A204.1 (cell line): ENCODE results near the gene DNAJB8.

Experiments
- FAIRE-seq: peaks from 2 replicates; lab custom pipeline; 2012; peaks lifted over from hg19 to GRCh38; lab: Jason Lieb, UNC

The DNAJB8 gene

GRCh38 chr3:128464188-128464587, 2.5 kb downstream of the DNAJB8 start:
- no peak for FAIRE-seq

- no peak for FAIRE-seq
These were observed 2.9 kb downstream of the DNAJB8 start for GRCh38 chr3:128463771-128464170.

- no peak for FAIRE-seq
These were observed 3.3 kb downstream of the DNAJB8 start for GRCh38 chr3:128463354-128463753.

GRCh38 chr3:128462931-128463330, 3.8 kb downstream of the DNAJB8 start:
- FAIRE-seq = no peak

- FAIRE-seq = no peak
These were observed 4.3 kb downstream of the DNAJB8 start for GRCh38 chr3:128462341-128462910.

- no peak for FAIRE-seq
These were observed 5.0 kb downstream of the DNAJB8 start for GRCh38 chr3:128461731-128462130.

- FAIRE-seq = no peak
These were observed 7.2 kb downstream of the DNAJB8 start for GRCh38 chr3:128459461-128459820.

- FAIRE-seq = no peak
These were observed 7.8 kb downstream of the DNAJB8 start for GRCh38 chr3:128458746-128459460.

GRCh38 chr3:128457937-128458336, 8.8 kb downstream of the DNAJB8 start:
- FAIRE-seq = no peak

GRCh38 chr3:128456776-128457715, 9.6 kb downstream of the DNAJB8 start:
- no peak for FAIRE-seq

GRCh38 chr3:128455786-128456748, 10.6 kb downstream of the DNAJB8 start:
- FAIRE-seq = no peak

- no peak for FAIRE-seq
These were observed 11.6 kb downstream of the DNAJB8 start for GRCh38 chr3:128455116-128455515.

GRCh38 chr3:128454310-128454618, 12.4 kb downstream of the DNAJB8 start:
- no peak for FAIRE-seq

- FAIRE-seq = no peak
These were observed 13.0 kb downstream of the DNAJB8 start for GRCh38 chr3:128453501-128454309.

- no peak for FAIRE-seq
These were observed 13.9 kb downstream of the DNAJB8 start for GRCh38 chr3:128452678-128453275.

GRCh38 chr3:128452120-128452519, 14.6 kb downstream of the DNAJB8 start:
- FAIRE-seq = no peak

- no peak for FAIRE-seq
These were observed 17.5 kb downstream of the DNAJB8 start for GRCh38 chr3:128449111-128449638.

GRCh38 chr3:128448491-128448890, 18.2 kb downstream of the DNAJB8 start:
- no peak for FAIRE-seq

- no peak for FAIRE-seq
These were observed 19.1 kb downstream of the DNAJB8 start for GRCh38 chr3:128447561-128448013.

GRCh38 chr3:128446821-128447220, 19.9 kb downstream of the DNAJB8 start:
- no peak for FAIRE-seq
